Tibial nerve (tissue), 4 donors: ENCODE data around the gene MYO15B. TPM values are rescaled to one million over a fixed set of nuclear protein-coding genes. Genes with fewer than 3 reads are reported as not detected.

Experiments
- DNase-seq, 2 donors: peaks; one replicate each; pipeline ENCODE4 v3.0.0-alpha.2; 2019; ENCODE audit warnings: low spot score in 2 of 2
- H3K27ac ChIP-seq, 4 donors: fragments of 200-600 bp; sonication (generic) in 3 of 4; one replicate each; pipeline ENCODE4 v1.5.1; 2017 to 2019; ENCODE audit warnings: mild to moderate bottlenecking in 1 of 4
- H3K27me3 ChIP-seq, 2 donors: fragments of 200-600 bp; sonication (generic) in 1 of 2; one replicate each; pipeline versions ENCODE4 v1.5.1 to v1.6.0; 2017 to 2019
- H3K36me3 ChIP-seq, 3 donors: fragments of 200-600 bp; sonication (generic); one replicate each; pipeline ENCODE4 v1.5.1; 2018 to 2019
- H3K4me1 ChIP-seq, 4 donors: fragments of 200-600 bp; sonication (generic) in 3 of 4; one replicate each; pipeline ENCODE4 v1.5.1; 2017 to 2019
- H3K4me3 ChIP-seq, 4 donors: fragments of 200-600 bp; sonication (generic) in 3 of 4; one replicate each; pipeline ENCODE4 v1.5.1; 2017 to 2019; ENCODE audit warnings: mild to moderate bottlenecking in 1 of 4, moderate library complexity in 1 of 4
- H3K9me3 ChIP-seq, 4 donors: fragments of 200-600 bp; sonication (generic) in 3 of 4; one replicate each; pipeline ENCODE4 v1.5.1; 2017 to 2019
- CTCF ChIP-seq, 5 experiments: fragments of 200-600 bp in 3 of 5; fragments of 450-650 bp in 2 of 5; sonication (generic) in 3 of 5; IDR thresholded peaks; one replicate each; pipeline ENCODE4 v1.5.1; 2016 to 2019; ENCODE audit warnings: antibody characterized with exemption in 5 of 5, mild to moderate bottlenecking in 3 of 5, moderate library complexity in 2 of 5
- EP300 ChIP-seq, 2 donors: sonication (generic); formaldehyde crosslinking; IDR thresholded peaks; one replicate each; pipeline ENCODE4 v1.6.1; 2017; ENCODE audit warnings: antibody characterized with exemption in 2 of 2, mild to moderate bottlenecking in 1 of 2
- POLR2A ChIP-seq, 2 donors: fragments of 450-650 bp; IDR thresholded peaks; one replicate each; pipeline ENCODE4 v1.6.1; 2017; ENCODE audit warnings: antibody characterized with exemption in 2 of 2, mild to moderate bottlenecking in 2 of 2, moderate library complexity in 2 of 2
- WGBS, 2 donors: methylation state at CpG; one replicate each; pipeline ENCODE4 v1.1.5; 2018; 5-methylcytosine and 5-hydroxymethylcytosine counted together
- total RNA-seq, 4 donors: library from RNA; depleted of rRNA; stranded (reverse); fragments of >200 nt; gene quantifications; one replicate each; pipeline ENCODE4 v1.1.0, GENCODE V29; 2016

MYO15B gene
- total RNA-seq, 4 donors from 2014 or later = 150 to 327 (median 278) TPM

GRCh38 chr17:75641343-75641742, 53.7 kb downstream of the MYO15B start:
- Histone ChIP-seq H3K4me3 (no peak overlapping the region), H3K27me3 (no peaks in the 10 kb centered on the region), H3K36me3 (peaks cover 0 to 65% (median 0%) of the 10 kb centered on the region in 3 donors), H3K9me3 (no peaks in the 10 kb centered on the region), H3K4me1 (peaks cover 0 to 14% (median 2%) of the 10 kb centered on the region in 4 donors), H3K27ac (peak overlapping the region in 2 of 4 donors; percentile 23 to 38)
- 67 to 83% methylated on average over 9 of the region's 9 CpGs for WGBS, 2 donors
- no peak for DNase-seq
- TF ChIP-seq EP300 (IDR thresholded peaks at IDR 0.05) (peak in 1 of 2 donors; percentile 20), CTCF (IDR thresholded peaks at IDR 0.05) (no peak)

- H3K36me3 ChIP-seq = peaks cover 0 to 75% (median 0%) of the 10 kb centered on the region in 3 donors
- H3K4me3 ChIP-seq = no peak overlapping the region
- no peaks in the 10 kb centered on the region for H3K9me3 ChIP-seq
- 77 to 87% methylated on average over 7 of the region's 7 CpGs for WGBS, 2 donors
- TF ChIP-seq POLR2A (IDR thresholded peaks at IDR 0.05) (no peak), EP300 (IDR thresholded peaks at IDR 0.05) (no peak), CTCF (IDR thresholded peaks at IDR 0.05) (no peak)
- H3K4me1 ChIP-seq = peaks cover 0 to 5% (median 2%) of the 10 kb centered on the region in 4 donors
- H3K27ac ChIP-seq = peak overlapping the region in 2 of 4 donors; percentile 23 to 38
- H3K27me3 ChIP-seq = no peaks in the 10 kb centered on the region
- DNase-seq = no peak
These were observed 54.7 kb downstream of the MYO15B start for GRCh38 chr17:75642182-75642783.

- H3K4me1 ChIP-seq = no peaks in the 10 kb centered on the region
- H3K27ac ChIP-seq = peak overlapping the region in 3 of 4 donors; percentile 10 to 44 (median 38)
- no peaks in the 10 kb centered on the region for H3K27me3 ChIP-seq
- H3K4me3 ChIP-seq = no peak overlapping the region
- H3K36me3 ChIP-seq = peaks cover 0 to 77% (median 0%) of the 10 kb centered on the region in 3 donors
- no peaks in the 10 kb centered on the region for H3K9me3 ChIP-seq
- no peak for DNase-seq
- 83 to 89% methylated on average over 8 to 15 of the region's 17 CpGs for WGBS, 2 donors
- no peak for TF ChIP-seq EP300 (IDR thresholded peaks at IDR 0.05)
These were observed 55.4 kb downstream of the MYO15B start for GRCh38 chr17:75642784-75643642.

- H3K4me3 ChIP-seq = no peak overlapping the region
- DNase-seq = no peak
- peaks cover 0 to 74% (median 0%) of the 10 kb centered on the region in 3 donors for H3K36me3 ChIP-seq
- peak overlapping the region in 2 of 4 donors; percentile 10 to 36 for H3K27ac ChIP-seq
- TF ChIP-seq CTCF (IDR thresholded peaks at IDR 0.05) (no peak), EP300 (IDR thresholded peaks at IDR 0.05) (no peak), POLR2A (IDR thresholded peaks at IDR 0.05) (no peak)
- WGBS, 2 donors = 86 to 91% methylated on average over 7 of the region's 7 CpGs
- no peaks in the 10 kb centered on the region for H3K4me1 ChIP-seq
- H3K9me3 ChIP-seq = no peaks in the 10 kb centered on the region
- no peaks in the 10 kb centered on the region for H3K27me3 ChIP-seq
These were observed 56.0 kb downstream of the MYO15B start for GRCh38 chr17:75643643-75644017.

GRCh38 chr17:75645501-75645888, 57.9 kb downstream of the MYO15B start:
- Histone ChIP-seq H3K4me3 (no peak overlapping the region), H3K9me3 (no peaks in the 10 kb centered on the region), H3K4me1 (peaks cover 0 to 16% (median 0%) of the 10 kb centered on the region in 4 donors), H3K27me3 (no peaks in the 10 kb centered on the region), H3K27ac (peak overlapping the region in 2 of 4 donors; percentile 12 to 67), H3K36me3 (peaks cover 0 to 74% (median 0%) of the 10 kb centered on the region in 3 donors)
- no peak for TF ChIP-seq CTCF (IDR thresholded peaks at IDR 0.05)
- TF ChIP-seq EP300 (IDR thresholded peaks at IDR 0.05) = no peak
- TF ChIP-seq POLR2A (IDR thresholded peaks at IDR 0.05) = no peak
- DNase-seq = no peak
- WGBS, 2 donors = 72 to 79% methylated on average over 7 of the region's 7 CpGs
